Left ventricle myocardium inferior (tissue), 1 donor: ENCODE measurements around the gene APMAP. TPM values are rescaled to one million over a fixed set of nuclear protein-coding genes. Genes with fewer than 3 reads are reported as not detected.
A peak's percentile ranks its signal among the peaks of the same experiment; 100 is the strongest.
"Not testable (repeated sequence)": the region's sequence is repeated elsewhere in the genome, so short reads cannot be mapped to it uniquely, and the experiment has no call there.

Experiments
- DNase-seq: peaks from one replicate; pipeline ENCODE4 v3.0.0-alpha.2; 2020
- H3K27ac ChIP-seq: fragments of 200-600 bp; replicated peaks from 2 replicates; pipeline ENCODE4 v1.8.0; 2021
- H3K27me3 ChIP-seq: fragments of 200-600 bp; 2 replicates; pipeline ENCODE4 v1.8.0; 2021; ENCODE audit warnings: low read depth
- H3K36me3 ChIP-seq: fragments of 200-600 bp; 2 replicates; pipeline ENCODE4 v1.8.0; 2021
- H3K4me1 ChIP-seq: fragments of 200-600 bp; 2 replicates; pipeline ENCODE4 v1.8.0; 2021
- H3K4me3 ChIP-seq: fragments of 200-600 bp; 2 replicates; pipeline ENCODE4 v1.8.0; 2021; ENCODE audit warnings: mild to moderate bottlenecking, moderate library complexity
- H3K9me3 ChIP-seq: fragments of 200-600 bp; replicated peaks from 2 replicates; pipeline ENCODE4 v1.8.0; 2021
- CTCF ChIP-seq: fragments of 200-600 bp; IDR thresholded peaks from 2 replicates; pipeline ENCODE4 v1.8.0; 2021; ENCODE audit warnings: antibody characterized with exemption, mild to moderate bottlenecking, borderline replicate concordance
- intact Hi-C: fragments of 100-400 bp; cut with micrococcal nuclease; formaldehyde crosslinking; loops from one replicate; pipeline ENCODE4 v1.11.0; 2022
- total RNA-seq: library from RNA; stranded (reverse); fragmentation: NEBNext Ultra II Directional; extraction: Animal tissue kit (Norgen Biotek cat#: 25700); gene quantifications from one replicate; pipeline ENCODE4 v1.2.1, GENCODE V29; 2021
- donor health status: DM: no; HTN: yes; CAD: no; lungs with severe emphysema.

APMAP gene
- total RNA-seq, 1 donor from 2014 or later: 23.8 TPM

- peaks cover 39% of the 10 kb centered on the region for H3K36me3 ChIP-seq
- H3K27ac ChIP-seq: no peak overlapping the region
- H3K9me3 ChIP-seq: no peaks in the 10 kb centered on the region
- no peak overlapping the region for H3K4me3 ChIP-seq
- H3K4me1 ChIP-seq: peaks cover 67% of the 10 kb centered on the region
- intact Hi-C loops: no loop called here
- TF ChIP-seq CTCF: no peak
- DNase-seq: no peak
- no peaks in the 10 kb centered on the region for H3K27me3 ChIP-seq
Observed at GRCh38 chr20:25003002-25003401, 10.5 kb upstream of the APMAP start.

DNA sequence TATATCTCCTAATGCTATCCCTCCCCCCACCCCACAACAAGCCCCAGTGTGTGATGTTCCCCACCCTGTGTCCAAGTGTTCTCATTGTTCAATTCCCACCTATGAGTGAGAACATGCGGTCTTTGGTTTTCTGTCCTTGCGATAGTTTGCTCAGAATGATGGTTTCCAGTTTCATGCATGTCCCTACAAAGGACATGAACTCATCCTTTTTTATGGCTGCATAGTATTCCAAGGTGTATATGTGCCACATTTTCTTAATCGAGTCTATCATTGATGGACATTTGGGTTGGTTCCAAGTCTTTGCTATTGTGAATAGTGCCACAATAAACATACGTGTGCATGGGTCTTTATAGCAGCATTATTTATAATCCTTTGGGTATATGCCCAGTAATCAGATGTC, 8.8 kb upstream of the APMAP start:
- intact Hi-C loops, H3K27me3 ChIP-seq: not testable (repeated sequence)

GRCh38 chr20:25000268-25000801, 7.8 kb upstream of the APMAP start:
- TF ChIP-seq CTCF: peak; percentile 26
- Histone ChIP-seq H3K27me3 (no peaks in the 10 kb centered on the region), H3K9me3 (no peaks in the 10 kb centered on the region), H3K27ac (peak overlapping the region; percentile 96), H3K4me1 (peaks cover 66% of the 10 kb centered on the region), H3K36me3 (peaks cover 17% of the 10 kb centered on the region), H3K4me3 (no peak overlapping the region)
- peak; percentile 77 for DNase-seq
- intact Hi-C loops: no loop called here

More for the DNA sequence above, 8.8 kb upstream of the APMAP start:
- Histone ChIP-seq H3K4me1 (peaks cover 66% of the 10 kb centered on the region), H3K36me3 (peaks cover 22% of the 10 kb centered on the region), H3K27ac (peak overlapping the region; percentile 96)
- not testable (repeated sequence) for H3K4me3 ChIP-seq, DNase-seq, H3K9me3 ChIP-seq

DNA sequence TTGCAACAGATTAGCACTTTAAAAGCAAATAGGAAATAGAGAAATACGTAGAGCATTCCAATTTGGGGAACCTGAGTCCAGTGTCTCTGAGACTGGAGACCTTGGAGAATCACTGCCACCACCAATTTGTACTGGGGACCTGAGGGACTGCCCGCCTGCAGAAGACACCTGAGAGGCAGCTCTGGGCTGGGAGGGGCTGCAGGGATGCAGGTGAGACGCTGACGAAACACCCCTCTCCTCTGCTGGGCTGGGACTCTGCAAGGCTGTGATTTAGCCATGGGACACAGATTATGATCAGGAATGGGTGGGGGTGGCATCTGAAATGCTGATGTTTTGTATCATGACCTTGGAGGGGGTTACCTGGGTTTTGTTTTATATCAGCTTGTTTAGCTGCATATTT, 7.0 kb upstream of the APMAP start:
- TF ChIP-seq CTCF: no peak
- Histone ChIP-seq H3K36me3 (peaks cover 17% of the 10 kb centered on the region), H3K9me3 (no peaks in the 10 kb centered on the region), H3K4me3 (no peak overlapping the region), H3K4me1 (peaks cover 65% of the 10 kb centered on the region), H3K27me3 (no peaks in the 10 kb centered on the region), H3K27ac (peak overlapping the region; percentile 96)
- DNase-seq: no peak
- intact Hi-C loops: loop anchor here (10.0 kb wide), 2 partner anchors 175 to 395 kb away; partner anchors contain the start of gene ABHD12

DNA sequence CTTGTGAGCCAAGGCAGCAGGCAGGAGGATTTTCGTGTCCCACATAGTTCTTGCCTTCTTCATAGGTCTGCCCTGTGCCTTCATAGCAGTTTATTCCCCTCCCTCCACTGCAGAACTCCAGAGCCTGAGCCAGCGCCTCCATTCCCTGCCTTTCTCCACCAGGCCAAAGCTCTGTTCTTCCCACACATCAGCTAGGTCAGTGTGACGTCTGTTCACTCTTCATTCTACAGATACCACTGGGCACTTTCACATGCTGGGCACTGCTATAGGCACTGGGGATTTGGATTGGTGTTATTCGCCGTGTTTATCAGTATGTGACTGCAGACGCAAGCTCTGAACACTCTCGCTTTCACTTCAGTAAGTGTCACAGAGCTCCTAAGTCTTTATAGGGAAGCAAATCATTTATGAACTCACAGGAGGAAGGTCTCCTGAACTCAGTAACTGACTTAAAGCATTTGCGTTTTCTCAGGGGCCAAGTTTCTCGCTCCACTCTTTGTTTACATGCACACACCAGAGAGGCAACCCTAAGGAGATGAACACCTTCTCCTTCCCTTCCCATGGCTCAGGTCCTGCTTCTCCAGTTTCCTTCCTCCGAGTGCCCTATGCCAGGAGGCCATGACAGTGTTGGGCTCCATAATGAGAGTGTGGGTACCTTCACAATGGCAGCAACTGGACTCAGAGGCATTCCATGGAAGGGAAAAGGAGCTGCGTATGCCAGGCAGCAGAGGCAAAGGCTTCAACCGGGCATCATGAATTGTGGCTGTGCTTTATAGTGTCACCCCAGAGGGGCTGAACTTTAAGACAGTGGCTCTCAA, 6.3 kb upstream of the APMAP start:
- DNase-seq: no peak
- peaks cover 14% of the 10 kb centered on the region for H3K36me3 ChIP-seq
- no peaks in the 10 kb centered on the region for H3K9me3 ChIP-seq
- H3K4me3 ChIP-seq: no peak overlapping the region
- H3K4me1 ChIP-seq: peaks cover 67% of the 10 kb centered on the region
- H3K27ac ChIP-seq: peak overlapping the region; percentile 96
- intact Hi-C loops: loop anchor here (10.0 kb wide), 2 partner anchors 176 to 396 kb away; partner anchors contain the start of gene ABHD12
- H3K27me3 ChIP-seq: no peaks in the 10 kb centered on the region
- no peak for TF ChIP-seq CTCF

- Histone ChIP-seq H3K27me3 (no peaks in the 10 kb centered on the region), H3K4me1 (peaks cover 74% of the 10 kb centered on the region), H3K27ac (peak overlapping the region; percentile 96), H3K36me3 (peaks cover 7% of the 10 kb centered on the region), H3K4me3 (no peak overlapping the region), H3K9me3 (no peaks in the 10 kb centered on the region)
- intact Hi-C loops: loop anchor here (10.0 kb wide), 2 partner anchors 177 to 397 kb away; partner anchors contain the start of gene ABHD12
- no peak for DNase-seq
- TF ChIP-seq CTCF: no peak
Observed at GRCh38 chr20:24998121-24998520, 5.6 kb upstream of the APMAP start.
